ENCODE measurements around the gene SPOCK1. TPM values are rescaled to one million over a fixed set of nuclear protein-coding genes. Genes with fewer than 3 reads are reported as not detected.

Gene SPOCK1
- total RNA-seq, 1 donor from 2014 or later: 8.4 TPM

GRCh38 chr5:137342764-137343163 lies 156.4 kb downstream of the SPOCK1 start:
- H3K36me3 ChIP-seq: no peaks in the 10 kb centered on the region
- no peak overlapping the region for H3K27ac ChIP-seq
- H3K27me3 ChIP-seq (ENCODE audit: low read depth): no peaks in the 10 kb centered on the region
- TF ChIP-seq, protein P1, sequence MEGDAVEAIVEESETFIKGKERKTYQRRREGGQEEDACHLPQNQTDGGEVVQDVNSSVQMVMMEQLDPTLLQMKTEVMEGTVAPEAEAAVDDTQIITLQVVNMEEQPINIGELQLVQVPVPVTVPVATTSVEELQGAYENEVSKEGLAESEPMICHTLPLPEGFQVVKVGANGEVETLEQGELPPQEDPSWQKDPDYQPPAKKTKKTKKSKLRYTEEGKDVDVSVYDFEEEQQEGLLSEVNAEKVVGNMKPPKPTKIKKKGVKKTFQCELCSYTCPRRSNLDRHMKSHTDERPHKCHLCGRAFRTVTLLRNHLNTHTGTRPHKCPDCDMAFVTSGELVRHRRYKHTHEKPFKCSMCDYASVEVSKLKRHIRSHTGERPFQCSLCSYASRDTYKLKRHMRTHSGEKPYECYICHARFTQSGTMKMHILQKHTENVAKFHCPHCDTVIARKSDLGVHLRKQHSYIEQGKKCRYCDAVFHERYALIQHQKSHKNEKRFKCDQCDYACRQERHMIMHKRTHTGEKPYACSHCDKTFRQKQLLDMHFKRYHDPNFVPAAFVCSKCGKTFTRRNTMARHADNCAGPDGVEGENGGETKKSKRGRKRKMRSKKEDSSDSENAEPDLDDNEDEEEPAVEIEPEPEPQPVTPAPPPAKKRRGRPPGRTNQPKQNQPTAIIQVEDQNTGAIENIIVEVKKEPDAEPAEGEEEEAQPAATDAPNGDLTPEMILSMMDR (IDR thresholded peaks at IDR 0.05): no peak
- DNase-seq: no peak
- no peak overlapping the region for H3K4me3 ChIP-seq
- no peaks in the 10 kb centered on the region for H3K9me3 ChIP-seq
- ATAC-seq: no peak
- intact Hi-C loops (cut with DNase I): no loop called here
- no peaks in the 10 kb centered on the region for H3K4me1 ChIP-seq

GRCh38 chr5:137341831-137342230 lies 157.3 kb downstream of the SPOCK1 start:
- Histone ChIP-seq H3K9me3 (no peaks in the 10 kb centered on the region), H3K27me3 (ENCODE audit: low read depth) (no peaks in the 10 kb centered on the region), H3K4me3 (no peak overlapping the region), H3K27ac (no peak overlapping the region), H3K36me3 (no peaks in the 10 kb centered on the region), H3K4me1 (no peaks in the 10 kb centered on the region)
- TF ChIP-seq, protein P1 (IDR thresholded peaks at IDR 0.05): no peak
- intact Hi-C loops (cut with DNase I): no loop called here
- no peak for DNase-seq
- no peak for ATAC-seq

GRCh38 chr5:137340881-137341280 lies 158.2 kb downstream of the SPOCK1 start:
- TF ChIP-seq, protein P1 (IDR thresholded peaks at IDR 0.05): no peak
- no peak for ATAC-seq
- Histone ChIP-seq H3K36me3 (no peaks in the 10 kb centered on the region), H3K27ac (no peak overlapping the region), H3K4me3 (no peak overlapping the region), H3K27me3 (ENCODE audit: low read depth) (no peaks in the 10 kb centered on the region), H3K9me3 (no peaks in the 10 kb centered on the region), H3K4me1 (no peaks in the 10 kb centered on the region)
- intact Hi-C loops (cut with DNase I): no loop called here
- DNase-seq: no peak

GRCh38 chr5:137336565-137337120 lies 162.5 kb downstream of the SPOCK1 start:
- ATAC-seq (no peak), DNase-seq (no peak)
- intact Hi-C loops (cut with DNase I): no loop called here
- no peak overlapping the region for H3K27ac ChIP-seq
- no peaks in the 10 kb centered on the region for H3K9me3 ChIP-seq
- no peaks in the 10 kb centered on the region for H3K4me1 ChIP-seq
- TF ChIP-seq, protein P1 (IDR thresholded peaks at IDR 0.05): no peak
- H3K4me3 ChIP-seq: no peak overlapping the region
- H3K36me3 ChIP-seq: no peaks in the 10 kb centered on the region
- no peaks in the 10 kb centered on the region for H3K27me3 ChIP-seq (ENCODE audit: low read depth)

GRCh38 chr5:137336161-137336560 lies 163.0 kb downstream of the SPOCK1 start:
- no peak for DNase-seq
- H3K4me1 ChIP-seq: no peaks in the 10 kb centered on the region
- H3K27me3 ChIP-seq (ENCODE audit: low read depth): no peaks in the 10 kb centered on the region
- TF ChIP-seq, protein P1 (IDR thresholded peaks at IDR 0.05): no peak
- no peaks in the 10 kb centered on the region for H3K9me3 ChIP-seq
- no peak overlapping the region for H3K27ac ChIP-seq
- H3K36me3 ChIP-seq: no peaks in the 10 kb centered on the region
- ATAC-seq: no peak
- intact Hi-C loops (cut with DNase I): no loop called here
- H3K4me3 ChIP-seq: no peak overlapping the region

Measured in lower lobe of right lung (tissue), 2 donors.